Measurements from ENCODE around the gene SPNS1. TPM values are rescaled to one million over a fixed set of nuclear protein-coding genes. Genes with fewer than 3 reads are reported as not detected.
A peak's percentile ranks its signal among the peaks of the same experiment; 100 is the strongest.

Gene SPNS1
- total RNA-seq, 1 donor from 2014 or later = 11.6 TPM

DNA sequence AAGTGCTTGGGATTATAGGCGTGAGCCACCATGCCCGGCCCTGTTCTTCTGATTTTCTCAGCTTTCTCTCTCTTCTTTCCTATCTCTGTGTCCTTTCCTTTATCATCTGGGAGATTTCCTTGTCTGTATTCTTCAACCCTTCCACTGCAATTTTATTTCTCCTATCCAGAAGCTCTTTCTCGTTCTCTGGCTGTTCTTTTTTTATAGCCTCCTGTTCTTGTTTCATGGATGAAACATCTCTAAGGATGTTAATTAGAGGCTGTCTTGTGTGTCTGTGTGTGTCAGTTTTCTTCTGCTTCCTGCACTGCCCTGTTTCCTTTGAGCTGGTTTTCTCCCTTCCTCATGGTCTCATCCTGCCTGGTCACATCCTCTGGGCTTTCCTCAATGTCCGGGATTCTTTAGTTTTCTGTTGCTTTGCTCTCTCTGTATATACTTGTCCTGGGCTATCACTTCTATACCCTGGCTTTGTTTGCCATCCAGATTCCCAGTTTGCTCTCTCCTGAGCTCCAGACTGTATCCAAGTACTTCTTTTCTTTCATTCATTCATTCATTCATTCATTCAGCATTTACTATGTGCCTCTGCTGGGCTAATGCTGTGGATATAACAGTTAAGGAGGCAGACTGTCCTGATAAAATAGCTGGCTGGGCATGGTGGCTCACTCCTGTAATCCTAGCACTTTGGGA, 12.7 kb downstream of the SPNS1 start:
- Histone ChIP-seq H3K79me2 (ENCODE audit: low read depth) (no peaks in the 10 kb centered on the region), H3K4me3 (no peak overlapping the region), H3K27me3 (no peaks in the 10 kb centered on the region), H2AFZ (replicated peaks) (no peak overlapping the region), H3F3A (ENCODE audit: low read depth) (no peaks in the 10 kb centered on the region), H3K4me2 (no peak overlapping the region), H4K20me1 (ENCODE audit: low read depth) (no peaks in the 10 kb centered on the region), H3K4me1 (no peaks in the 10 kb centered on the region), H3K36me3 (no peaks in the 10 kb centered on the region), H3K27ac (no peak overlapping the region), H3K9ac (no peak overlapping the region), H3K9me3 (ENCODE audit: low read depth) (no peaks in the 10 kb centered on the region)
- Mint-ChIP-seq H3K27me3 (ENCODE audit: insufficient read depth, low read depth) (peaks cover 2% of the 10 kb centered on the region), H3K36me3 (peaks cover 8% of the 10 kb centered on the region), H3K4me3 (no peak overlapping the region), H3K4me1 (no peaks in the 10 kb centered on the region), H3K9me3 (no peaks in the 10 kb centered on the region), H3K27ac (no peak overlapping the region)
- TF ChIP-seq EZH2 (IDR thresholded peaks at IDR 0.05) (no peak), EZH2phosphoT487 (IDR thresholded peaks at IDR 0.05) (no peak), CTCF (IDR thresholded peaks at IDR 0.05) (no peak)
- no peak for DNase-seq (ENCODE audit: low spot score)

DNA sequence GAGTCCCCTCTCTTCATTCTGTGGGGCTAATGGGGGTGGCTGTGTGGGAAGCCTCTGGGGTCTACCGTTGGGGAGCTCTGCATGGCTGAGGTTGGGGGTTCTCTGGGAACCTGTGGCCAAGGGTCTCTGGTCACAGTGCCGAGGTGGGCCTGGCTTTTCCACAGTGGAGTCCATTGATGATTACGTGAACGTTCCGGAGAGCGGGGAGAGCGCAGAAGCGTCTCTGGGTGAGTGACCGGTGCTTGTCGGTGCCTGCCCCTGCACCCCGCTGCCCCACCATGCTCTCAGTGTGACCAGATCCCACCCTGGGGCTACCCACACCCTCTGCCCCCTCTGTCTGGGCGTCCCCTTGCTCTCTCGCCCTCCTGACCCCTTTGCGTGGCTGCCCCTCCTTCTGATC, 14.8 kb downstream of the SPNS1 start:
- H3K36me3 Mint-ChIP-seq = peaks cover 2% of the 10 kb centered on the region
- no peaks in the 10 kb centered on the region for H3K9me3 ChIP-seq (ENCODE audit: low read depth)
- no peaks in the 10 kb centered on the region for H3F3A ChIP-seq (ENCODE audit: low read depth)
- no peaks in the 10 kb centered on the region for H3K36me3 ChIP-seq
- no peaks in the 10 kb centered on the region for H3K9me3 Mint-ChIP-seq
- H3K4me1 ChIP-seq = no peaks in the 10 kb centered on the region
- H3K79me2 ChIP-seq (ENCODE audit: low read depth) = no peaks in the 10 kb centered on the region
- no peaks in the 10 kb centered on the region for H4K20me1 ChIP-seq (ENCODE audit: low read depth)
- no peak for DNase-seq (ENCODE audit: low spot score)
- H3K4me1 Mint-ChIP-seq = no peaks in the 10 kb centered on the region
- no peaks in the 10 kb centered on the region for H3K27me3 ChIP-seq
- no peak overlapping the region for H2AFZ ChIP-seq (replicated peaks)
- no peak overlapping the region for H3K27ac Mint-ChIP-seq
- H3K27ac ChIP-seq = no peak overlapping the region
- H3K4me3 Mint-ChIP-seq = no peak overlapping the region
- TF ChIP-seq EZH2 (IDR thresholded peaks at IDR 0.05) (no peak), CTCF (IDR thresholded peaks at IDR 0.05) (no peak), EZH2phosphoT487 (IDR thresholded peaks at IDR 0.05) (no peak)
- no peak overlapping the region for H3K4me2 ChIP-seq
- no peak overlapping the region for H3K9ac ChIP-seq
- H3K4me3 ChIP-seq = no peak overlapping the region
- peaks cover 2% of the 10 kb centered on the region for H3K27me3 Mint-ChIP-seq (ENCODE audit: insufficient read depth, low read depth)

DNA sequence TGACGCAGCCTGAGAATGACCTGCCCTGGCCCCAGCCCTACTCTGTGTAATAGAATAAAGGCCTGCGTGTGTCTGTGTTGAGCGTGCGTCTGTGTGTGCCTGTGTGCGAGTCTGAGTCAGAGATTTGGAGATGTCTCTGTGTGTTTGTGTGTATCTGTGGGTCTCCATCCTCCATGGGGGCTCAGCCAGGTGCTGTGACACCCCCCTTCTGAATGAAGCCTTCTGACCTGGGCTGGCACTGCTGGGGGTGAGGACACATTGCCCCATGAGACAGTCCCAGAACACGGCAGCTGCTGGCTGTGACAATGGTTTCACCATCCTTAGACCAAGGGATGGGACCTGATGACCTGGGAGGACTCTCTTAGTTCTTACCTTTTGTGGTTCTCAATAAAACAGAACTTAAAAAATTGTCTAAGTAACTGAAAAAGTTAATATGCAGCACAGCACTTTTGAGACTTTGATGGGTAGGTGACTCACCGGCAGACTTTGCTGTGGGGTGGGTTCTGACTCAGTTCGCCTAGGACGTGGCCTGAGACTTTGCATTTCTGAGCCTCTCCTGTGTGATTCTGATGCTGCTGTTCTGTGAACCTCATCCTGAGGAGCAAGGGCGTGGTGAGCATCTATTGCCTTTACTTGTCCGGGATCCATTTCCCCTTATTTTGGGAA, 15.9 kb downstream of the SPNS1 start:
- Histone ChIP-seq H3K4me3 (no peak overlapping the region), H3K27me3 (no peaks in the 10 kb centered on the region), H3K4me2 (no peak overlapping the region), H3F3A (ENCODE audit: low read depth) (no peaks in the 10 kb centered on the region), H4K20me1 (ENCODE audit: low read depth) (no peaks in the 10 kb centered on the region), H3K4me1 (no peaks in the 10 kb centered on the region), H3K27ac (no peak overlapping the region), H3K79me2 (ENCODE audit: low read depth) (no peaks in the 10 kb centered on the region), H3K36me3 (no peaks in the 10 kb centered on the region), H3K9me3 (ENCODE audit: low read depth) (no peaks in the 10 kb centered on the region), H2AFZ (replicated peaks) (no peak overlapping the region), H3K9ac (no peak overlapping the region)
- Mint-ChIP-seq H3K27ac (peak overlapping the region; percentile 17), H3K9me3 (no peaks in the 10 kb centered on the region), H3K4me1 (no peaks in the 10 kb centered on the region), H3K27me3 (ENCODE audit: insufficient read depth, low read depth) (peaks cover 2% of the 10 kb centered on the region), H3K4me3 (no peak overlapping the region), H3K36me3 (peaks cover 2% of the 10 kb centered on the region)
- TF ChIP-seq EZH2 (IDR thresholded peaks at IDR 0.05) = no peak
- no peak for TF ChIP-seq EZH2phosphoT487 (IDR thresholded peaks at IDR 0.05)
- no peak for TF ChIP-seq CTCF (IDR thresholded peaks at IDR 0.05)
- DNase-seq (ENCODE audit: low spot score) = no peak
